CD4-positive, alpha-beta T cell treated with Interleukin-15 for 1 hour (primary cell): ENCODE data around the gene IPO4.

ENCODE experiments used
- DNase-seq: peaks from one replicate; pipeline ENCODE4 v3.0.0-alpha.2; 2020

IPO4 gene

GRCh38 chr14:24192933-24193332, 4.3 kb upstream of the IPO4 start:
- no peak for DNase-seq

- DNase-seq, result no peak
Observed at GRCh38 chr14:24190416-24190815, 1.8 kb upstream of the IPO4 start.

GRCh38 chr14:24189460-24189859, 844 bp upstream of the IPO4 start:
- no peak for DNase-seq

- DNase-seq, result no peak
Observed at GRCh38 chr14:24189059-24189375, 401 bp upstream of the IPO4 start.

GRCh38 chr14:24187539-24187915, 1.1 kb downstream of the IPO4 start:
- DNase-seq, result no peak

GRCh38 chr14:24186831-24187538, 1.6 kb downstream of the IPO4 start:
- DNase-seq, result no peak

- DNase-seq, result no peak
Observed at GRCh38 chr14:24185741-24186140, 2.9 kb downstream of the IPO4 start.

GRCh38 chr14:24185026-24185425, 3.6 kb downstream of the IPO4 start:
- DNase-seq, result no peak

- DNase-seq, result no peak
Observed at GRCh38 chr14:24184104-24184970, 4.3 kb downstream of the IPO4 start.

GRCh38 chr14:24183014-24183481, 5.6 kb downstream of the IPO4 start:
- no peak for DNase-seq

GRCh38 chr14:24182110-24182882, 6.3 kb downstream of the IPO4 start:
- DNase-seq, result no peak

- no peak for DNase-seq
Observed at GRCh38 chr14:24181371-24182077, 7.1 kb downstream of the IPO4 start.

- DNase-seq, result no peak
Observed at GRCh38 chr14:24179961-24180796, 8.4 kb downstream of the IPO4 start.

- no peak for DNase-seq
Observed at GRCh38 chr14:24179294-24179960, 9.2 kb downstream of the IPO4 start.

- DNase-seq, result no peak
Observed at GRCh38 chr14:24178399-24179178, 10.0 kb downstream of the IPO4 start.

- no peak for DNase-seq
Observed at GRCh38 chr14:24177891-24178290, 10.7 kb downstream of the IPO4 start.

GRCh38 chr14:24177041-24177825, 11.4 kb downstream of the IPO4 start:
- no peak for DNase-seq

- no peak for DNase-seq
Observed at GRCh38 chr14:24176599-24176998, 12.0 kb downstream of the IPO4 start.

- DNase-seq, result no peak
Observed at GRCh38 chr14:24172871-24173281, 15.7 kb downstream of the IPO4 start.
